PC-9 (cell line): Measurements from ENCODE around the gene ITLN1.

ENCODE experiments used
- CTCF ChIP-seq: fragments of 200-600 bp; sonication (generic); conservative IDR thresholded peaks from 2 replicates; pipeline ENCODE4 v1.6.1; 2017; ENCODE audit warnings: mixed run types, antibody characterized with exemption, mild to moderate bottlenecking, moderate library complexity
- EZH2 ChIP-seq: fragments of 200-600 bp; sonication (generic); IDR thresholded peaks from 2 replicates; pipeline ENCODE4 v1.8.0; 2017; ENCODE audit warnings: antibody characterized with exemption, low read depth

GRCh38 chr1:160868141-160868540, 16.8 kb downstream of the ITLN1 start:
- TF ChIP-seq CTCF = no peak
- TF ChIP-seq EZH2 = no peak
